Measurements from ENCODE around the gene MBP. TPM values are rescaled to one million over a fixed set of nuclear protein-coding genes. Genes with fewer than 3 reads are reported as not detected.

Gene MBP
- total and polyA plus RNA-seq, 2 of the 4 experiments (the other 2 are of a cell fraction), result 0.72 to 0.90 TPM

GRCh38 chr18:76957384-76958355 is 174.9 kb downstream of the MBP start:
- H2BK5ac ChIP-seq (ENCODE audit: low read depth, low read length, poor library complexity, severe bottlenecking), result no peak overlapping the region
- H2BK120ac ChIP-seq (ENCODE audit: low read depth, low read length), result no peak overlapping the region
- H4K20me1 ChIP-seq (ENCODE audit: insufficient read depth, low read length), result no peaks in the 10 kb centered on the region
- WGBS, 2 experiments (ENCODE audit: extremely low coverage in 2 of 2, insufficient read length in 1 of 2), result 93% methylated on average over 5 of the region's 18 CpGs; no CpG with 5 or more reads in 1 of the 2 experiments
- H3K4me2 ChIP-seq (ENCODE audit: low read depth, low read length), result no peak overlapping the region
- POLR2A ChIA-PET (ENCODE audit: unreplicated experiment), result no interaction called here
- no peaks in the 10 kb centered on the region for H3K9me3 ChIP-seq (ENCODE audit: control insufficient read depth, insufficient read depth, low read length)
- H3K56ac ChIP-seq (ENCODE audit: extremely low read depth, insufficient read depth, low read length), result no peak overlapping the region
- H4K5ac ChIP-seq (ENCODE audit: low read depth, low read length), result no peak overlapping the region
- H3K9ac ChIP-seq (ENCODE audit: low read depth, low read length), result no peak overlapping the region
- no TSS peak for BruUV-seq (replicated peaks)
- H3K4ac ChIP-seq (ENCODE audit: low read depth, low read length), result no peak overlapping the region
- TF ChIP-seq CHD1 (IDR thresholded peaks at IDR 0.05; ENCODE audit: low read depth, low read length) (no peak), NFE2L2 (IDR thresholded peaks at IDR 0.05; ENCODE audit: low read depth, low read length) (no peak), USF2 (IDR thresholded peaks at IDR 0.05; ENCODE audit: low read depth, low read length) (no peak), MXI1 (IDR thresholded peaks at IDR 0.05; ENCODE audit: borderline replicate concordance, low read depth, low read length) (no peak), RCOR1 (IDR thresholded peaks at IDR 0.05; ENCODE audit: insufficient replicate concordance, low read length) (no peak), MAFK (IDR thresholded peaks at IDR 0.05; ENCODE audit: low read depth, low read length) (no peak), POLR2A (IDR thresholded peaks at IDR 0.05; ENCODE audit: low read depth, low read length) (no peak), ELK1 (IDR thresholded peaks at IDR 0.05; ENCODE audit: borderline replicate concordance, low read depth, low read length) (no peak), RAD21 (IDR thresholded peaks at IDR 0.05; ENCODE audit: low read length) (no peak), MAZ (IDR thresholded peaks at IDR 0.05; ENCODE audit: borderline replicate concordance, low read depth, low read length) (no peak), SMC3 (IDR thresholded peaks at IDR 0.05; ENCODE audit: low read depth, low read length) (no peak)
- intact Hi-C loops (cut with micrococcal nuclease) (no loop called here), in situ Hi-C loops (cut with MboI; ENCODE audit: low sequenced_read_pairs) (no loop called here), dilution Hi-C loops (cut with HindIII; ENCODE audit: low sequenced_read_pairs, unreplicated experiment) (no loop called here)
- H3K27ac ChIP-seq (ENCODE audit: insufficient read depth, low read length), result no peak overlapping the region
- no peak overlapping the region for H4K91ac ChIP-seq (ENCODE audit: insufficient read depth, low read depth, low read length)
- H3K23ac ChIP-seq (ENCODE audit: low read depth, low read length), result no peak overlapping the region
- peaks cover 36% of the 10 kb centered on the region for H3K36me3 ChIP-seq (ENCODE audit: control insufficient read depth, insufficient read depth, low read length)
- no peak overlapping the region for H3K18ac ChIP-seq (ENCODE audit: low read depth, low read length)
- no peak overlapping the region for H2AK9ac ChIP-seq (replicated peaks; ENCODE audit: low read depth, low read length, poor library complexity)
- CTCF ChIA-PET, result interaction anchor here (0.5 kb wide), 1 partner anchor 693 kb away, joined by 3 read pairs; no protein-coding TSS in a partner anchor
- H3K79me1 ChIP-seq (ENCODE audit: low read depth in 1 of 2, low read length in 2 of 2), result no peaks in the 10 kb centered on the region
- no peak overlapping the region for H2BK15ac ChIP-seq (ENCODE audit: low read depth, low read length)
- ATAC-seq (ENCODE audit: low read depth) (no peak), DNase-seq (no peak)
- no peak overlapping the region for H3K14ac ChIP-seq (replicated peaks; ENCODE audit: low read depth, low read length)
- no peak overlapping the region for H4K8ac ChIP-seq (ENCODE audit: low read depth in 2 of 2, low read length in 2 of 2)
- H3K9me1 ChIP-seq (ENCODE audit: insufficient read depth, low read length), result peaks cover 3% of the 10 kb centered on the region; the same call in 1 of the 2 replicates
- no peak overlapping the region for H2AFZ ChIP-seq (replicated peaks; ENCODE audit: low read length, poor library complexity)
- no peaks in the 10 kb centered on the region for H3K27me3 ChIP-seq (ENCODE audit: control insufficient read depth, insufficient read depth, low read length)
- H2BK20ac ChIP-seq (ENCODE audit: low read depth, low read length), result no peak overlapping the region
- H3K4me1 ChIP-seq (ENCODE audit: control insufficient read depth, insufficient read depth, low read length), result no peaks in the 10 kb centered on the region; the same call in 1 of the 2 replicates
- H3K4me3 ChIP-seq (ENCODE audit: insufficient read depth, low read depth, low read length), result no peak overlapping the region
- H2AK5ac ChIP-seq (ENCODE audit: low read depth, low read length), result no peak overlapping the region

All from IMR-90 (cell line).